ENCODE results near the gene ACACB. TPM values are rescaled to one million over a fixed set of nuclear protein-coding genes. Genes with fewer than 3 reads are reported as not detected.

Gene ACACB
- polyA plus RNA-seq, 2 of the 4 experiments (the other 2 are of a cell fraction), result 6.8 to 7.6 TPM

DNA sequence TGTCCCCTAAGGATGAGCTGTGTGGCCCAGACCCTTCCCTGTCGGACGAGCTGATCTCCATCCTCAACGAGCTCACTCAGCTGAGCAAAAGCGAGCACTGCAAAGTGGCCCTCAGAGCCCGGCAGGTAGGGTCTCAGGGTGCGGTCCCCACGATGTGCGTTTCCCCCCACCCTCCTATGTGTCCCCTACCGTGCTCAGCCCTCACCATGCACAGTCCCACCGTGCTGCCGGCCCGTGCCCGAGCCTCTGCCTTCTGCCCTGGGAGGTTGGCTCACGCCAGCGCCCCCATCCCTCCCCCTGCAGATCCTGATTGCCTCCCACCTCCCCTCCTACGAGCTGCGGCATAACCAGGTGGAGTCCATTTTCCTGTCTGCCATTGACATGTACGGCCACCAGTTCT lies 106.1 kb downstream of the ACACB start:
- no peak overlapping the region for H3K4me2 ChIP-seq
- ATAC-seq (no peak), DNase-seq (ENCODE audit: low read depth in 1 of 2, low spot score in 1 of 2) (no peak), FAIRE-seq (no peak)
- ChIA-PET POLR2A (no interaction called here), CTCF (interaction anchor here (1.5 kb wide), 1 partner anchor 111 kb away, joined by 3 read pairs; no protein-coding TSS in a partner anchor)
- no peak for TF ChIP-seq CHD4 (IDR thresholded peaks at IDR 0.05; ENCODE audit: borderline replicate concordance)
- no peak for TF ChIP-seq RNF2 (IDR thresholded peaks at IDR 0.05; ENCODE audit: borderline replicate concordance, low read depth)
- TF ChIP-seq CEBPB (IDR thresholded peaks at IDR 0.05), result no peak
- no peak for TF ChIP-seq SREBF2 (IDR thresholded peaks at IDR 0.05)
- no peak for TF ChIP-seq ZFP36 (IDR thresholded peaks at IDR 0.05; ENCODE audit: borderline replicate concordance, partially characterized antibody)
- no peak for TF ChIP-seq RFX5 (IDR thresholded peaks at IDR 0.05)
- TF ChIP-seq TFCP2L1 (CRISPR knock-in tag; IDR thresholded peaks at IDR 0.05), result no peak
- TF ChIP-seq POLR2A (IDR thresholded peaks at IDR 0.05; ENCODE audit: low read length), result no peak
- TF ChIP-seq TP53 (CRISPR knock-in tag; IDR thresholded peaks at IDR 0.05), result no peak
- TF ChIP-seq MYC (IDR thresholded peaks at IDR 0.05; ENCODE audit: borderline replicate concordance, low read length), result no peak
- TF ChIP-seq ZSCAN20 (CRISPR knock-in tag; IDR thresholded peaks at IDR 0.05), result no peak
- TF ChIP-seq EP300 (IDR thresholded peaks at IDR 0.05), result no peak
- no peak for TF ChIP-seq HOXA7 (CRISPR knock-in tag; IDR thresholded peaks at IDR 0.05)
- TF ChIP-seq KDM5A (IDR thresholded peaks at IDR 0.05), result no peak
- H3K4me3 ChIP-seq, result no peak overlapping the region
- H3K27ac ChIP-seq, result no peak overlapping the region
- no peaks in the 10 kb centered on the region for H3K9me3 ChIP-seq
- WGBS (ENCODE audit: missing lambda C conversion rate), result 90% methylated on average over 10 of the region's 18 CpGs
- no peaks in the 10 kb centered on the region for H3K4me1 ChIP-seq

GRCh38 chr12:109223211-109223610 lies 106.8 kb downstream of the ACACB start:
- H3K9me3 ChIP-seq, result no peaks in the 10 kb centered on the region
- CTCF ChIA-PET, result no interaction called here
- no peak for FAIRE-seq

DNA sequence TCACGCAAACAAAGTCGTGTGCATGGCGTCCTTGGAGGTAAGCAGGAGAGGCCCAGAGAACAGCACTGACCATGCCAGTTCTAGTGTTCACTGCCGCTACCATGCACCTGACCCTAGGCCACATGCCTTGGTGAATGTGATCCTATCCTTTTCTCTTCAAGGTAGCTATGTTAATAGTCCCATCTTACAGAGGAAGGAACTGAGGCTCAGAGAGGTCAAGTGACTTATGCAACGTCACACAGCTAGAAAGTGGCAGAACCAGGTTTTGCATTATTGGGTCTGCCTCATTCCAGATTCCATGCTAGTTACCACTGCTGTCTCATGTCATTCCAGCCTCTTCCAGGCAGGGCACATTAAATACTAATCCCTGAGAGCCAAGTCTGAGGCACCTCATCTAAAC lies 107.5 kb downstream of the ACACB start:
- no peak for FAIRE-seq
- 96% methylated on average over 5 of the region's 5 CpGs for WGBS (ENCODE audit: missing lambda C conversion rate)
- CTCF ChIA-PET, result interaction anchor here (0.6 kb wide), 1 partner anchor 145 kb away, joined by 3 read pairs; no protein-coding TSS in a partner anchor
- TF ChIP-seq NR3C1 (IDR thresholded peaks at IDR 0.05) (no peak), ESRRA (IDR thresholded peaks at IDR 0.05; ENCODE audit: borderline replicate concordance, low read length) (no peak), ZFP36 (IDR thresholded peaks at IDR 0.05; ENCODE audit: borderline replicate concordance, partially characterized antibody) (peak; percentile 58), NPAS2 (CRISPR knock-in tag; IDR thresholded peaks at IDR 0.05; ENCODE audit: borderline replicate concordance) (no peak), ATOH8 (CRISPR knock-in tag; IDR thresholded peaks at IDR 0.05; ENCODE audit: low read depth) (no peak), FOSB (CRISPR knock-in tag; IDR thresholded peaks at IDR 0.05) (no peak), KDM1A (IDR thresholded peaks at IDR 0.05; ENCODE audit: low read depth) (peak; percentile 37; the same call in 1 of the 2 replicates), RCOR1 (IDR thresholded peaks at IDR 0.05; ENCODE audit: low read depth, low read length) (no peak), POLR2A (IDR thresholded peaks at IDR 0.05; ENCODE audit: low read length) (no peak), TFCP2L1 (CRISPR knock-in tag; IDR thresholded peaks at IDR 0.05) (no peak)
- TF ChIP-seq, protein P1, sequence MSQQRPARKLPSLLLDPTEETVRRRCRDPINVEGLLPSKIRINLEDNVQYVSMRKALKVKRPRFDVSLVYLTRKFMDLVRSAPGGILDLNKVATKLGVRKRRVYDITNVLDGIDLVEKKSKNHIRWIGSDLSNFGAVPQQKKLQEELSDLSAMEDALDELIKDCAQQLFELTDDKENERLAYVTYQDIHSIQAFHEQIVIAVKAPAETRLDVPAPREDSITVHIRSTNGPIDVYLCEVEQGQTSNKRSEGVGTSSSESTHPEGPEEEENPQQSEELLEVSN (IDR thresholded peaks at IDR 0.05; ENCODE audit: borderline replicate concordance, low read depth), result no peak

More at GRCh38 chr12:109223211-109223610, 106.8 kb downstream of the ACACB start:
- no peak for ATAC-seq
- 94% methylated on average over 9 of the region's 10 CpGs for WGBS (ENCODE audit: missing lambda C conversion rate)
- no peak for DNase-seq (ENCODE audit: low read depth in 1 of 2, low spot score in 1 of 2)
- POLR2A ChIA-PET, result no interaction called here
- H3K4me1 ChIP-seq, result no peaks in the 10 kb centered on the region
- no peak overlapping the region for H3K4me3 ChIP-seq
- H3K4me2 ChIP-seq, result no peak overlapping the region
- H3K27ac ChIP-seq, result no peak overlapping the region
- TF ChIP-seq CBX8 (IDR thresholded peaks at IDR 0.05) (no peak), ATOH8 (CRISPR knock-in tag; IDR thresholded peaks at IDR 0.05; ENCODE audit: low read depth) (no peak), HMGXB4 (CRISPR knock-in tag; IDR thresholded peaks at IDR 0.05; ENCODE audit: borderline replicate concordance) (no peak), CHD4 (IDR thresholded peaks at IDR 0.05; ENCODE audit: borderline replicate concordance) (no peak), NFE2L2 (conservative IDR thresholded peaks at IDR 0.05; ENCODE audit: low read length) (no peak), GATA3 (IDR thresholded peaks at IDR 0.05; ENCODE audit: borderline replicate concordance) (no peak), SMC3 (IDR thresholded peaks at IDR 0.05) (no peak), RNF2 (IDR thresholded peaks at IDR 0.05; ENCODE audit: borderline replicate concordance, low read depth) (no peak), ZSCAN20 (CRISPR knock-in tag; IDR thresholded peaks at IDR 0.05) (no peak), CEBPB (IDR thresholded peaks at IDR 0.05) (no peak), HEYL (CRISPR knock-in tag; IDR thresholded peaks at IDR 0.05) (no peak)
- TF ChIP-seq, protein P2, sequence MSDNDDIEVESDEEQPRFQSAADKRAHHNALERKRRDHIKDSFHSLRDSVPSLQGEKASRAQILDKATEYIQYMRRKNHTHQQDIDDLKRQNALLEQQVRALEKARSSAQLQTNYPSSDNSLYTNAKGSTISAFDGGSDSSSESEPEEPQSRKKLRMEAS (IDR thresholded peaks at IDR 0.05), result no peak

More for the DNA sequence above, 107.5 kb downstream of the ACACB start:
- no peak overlapping the region for H3K27ac ChIP-seq
- H3K9me3 ChIP-seq, result no peaks in the 10 kb centered on the region
- H3K4me2 ChIP-seq, result no peak overlapping the region
- POLR2A ChIA-PET, result no interaction called here
- no peaks in the 10 kb centered on the region for H3K4me1 ChIP-seq
- no peak for DNase-seq (ENCODE audit: low read depth in 1 of 2, low spot score in 1 of 2)
- H3K4me3 ChIP-seq, result no peak overlapping the region
- no peak for ATAC-seq
